ES-I3 (cell line): ENCODE data around the gene MAJIN.
"Not testable (repeated sequence)": the region's sequence is repeated elsewhere in the genome, so short reads cannot be mapped to it uniquely, and the experiment has no call there.

ENCODE experiments used
- H3K36me3 ChIP-seq: 2 replicates; pipeline ENCODE4 v1.6.1; 2013; ENCODE audit warnings: mild to moderate bottlenecking, low read length, control low read depth, moderate library complexity; ENCODE audit not compliant: insufficient read depth
- H3K4me1 ChIP-seq: 2 replicates; pipeline ENCODE4 v1.6.1; 2013; ENCODE audit warnings: mild to moderate bottlenecking, control low read depth, low read length; ENCODE audit not compliant: insufficient read depth
- H3K9ac ChIP-seq: 2 replicates; pipeline ENCODE4 v1.6.1; 2013; ENCODE audit warnings: low read depth, mild to moderate bottlenecking, low read length, moderate library complexity
- H3K9me3 ChIP-seq: 2 replicates; pipeline ENCODE4 v1.6.1; 2013; ENCODE audit warnings: mild to moderate bottlenecking, low read length, moderate library complexity; ENCODE audit not compliant: control insufficient read depth, insufficient read depth

MAJIN gene, protein sequence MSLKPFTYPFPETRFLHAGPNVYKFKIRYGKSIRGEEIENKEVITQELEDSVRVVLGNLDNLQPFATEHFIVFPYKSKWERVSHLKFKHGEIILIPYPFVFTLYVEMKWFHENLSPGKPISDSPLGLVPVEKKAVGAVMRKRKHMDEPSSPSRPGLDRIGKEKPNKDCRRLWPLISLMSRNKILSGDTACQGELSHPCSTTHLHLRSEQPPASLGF

DNA sequence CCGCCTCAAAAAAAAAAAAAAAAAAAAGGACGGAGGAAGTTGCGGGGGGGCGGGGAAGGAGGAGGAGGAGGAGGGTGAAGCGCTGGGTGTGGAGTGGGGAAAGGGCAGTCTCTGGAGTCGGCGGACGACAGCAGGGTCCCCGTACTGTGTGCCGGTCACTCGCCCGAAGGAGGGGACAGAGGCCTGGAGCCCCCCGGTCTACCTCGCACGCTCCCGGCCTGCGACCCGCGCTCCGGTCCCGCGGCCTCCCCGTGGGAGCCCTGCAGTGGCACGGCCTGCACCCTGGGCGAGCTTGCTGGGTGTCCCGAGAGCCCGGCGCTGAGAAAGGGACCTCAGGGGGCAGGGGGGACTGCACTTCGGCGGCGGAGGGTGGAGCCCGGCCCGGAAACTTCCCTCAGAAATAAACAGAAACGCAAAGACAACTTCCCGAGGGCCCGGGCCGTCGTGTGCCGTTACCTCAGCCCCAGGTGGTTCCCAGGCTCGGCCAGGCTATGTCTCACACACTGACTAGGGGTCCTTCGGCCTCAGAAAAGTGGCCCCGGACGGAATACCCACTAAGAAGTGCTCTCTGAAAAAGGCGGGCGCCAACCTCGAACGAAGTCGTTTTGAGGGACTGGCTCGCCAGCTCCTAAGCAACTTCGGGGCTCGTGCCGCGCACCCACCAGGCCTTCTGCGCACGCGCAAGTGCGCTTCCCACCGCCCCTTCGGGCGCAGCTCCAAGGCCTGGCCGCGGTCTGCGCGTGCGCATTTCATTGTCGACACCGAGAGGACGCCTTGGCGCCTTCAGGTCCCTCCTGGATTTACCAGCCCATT lies at the start of gene MAJIN:
TSS of gene MAJIN (minus strand) at position 688 of the 813 bp plus-strand sequence. CDS start 12,703 bp downstream, outside the sequence.
- Histone ChIP-seq H3K36me3 (no peaks in the 10 kb centered on the region), H3K4me1 (no peaks in the 10 kb centered on the region), H3K9ac (no peak within 1 kb of the TSS; the same call in 1 of the 2 replicates), H3K9me3 (no peaks in the 10 kb centered on the region)

DNA sequence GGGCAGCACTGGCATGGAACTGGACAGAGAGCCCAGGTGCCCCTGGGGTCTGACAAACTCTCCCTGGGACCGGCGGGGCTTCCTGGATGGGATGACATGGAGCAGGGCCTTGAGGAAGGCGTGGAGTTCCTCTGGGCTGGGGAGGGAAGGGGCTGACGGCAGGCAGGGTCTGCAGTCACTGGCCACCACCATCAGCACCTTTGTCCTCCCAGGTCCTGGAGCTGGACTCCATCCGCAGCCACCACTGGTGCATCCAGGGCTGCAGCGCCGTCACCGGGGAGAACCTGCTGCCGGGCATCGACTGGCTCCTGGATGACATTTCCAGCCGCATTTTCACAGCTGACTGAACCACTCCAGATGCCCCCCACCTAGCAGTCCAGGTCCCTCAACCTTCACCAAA lies 49.6 kb upstream of the MAJIN start:
- Histone ChIP-seq H3K9me3 (no peaks in the 10 kb centered on the region), H3K9ac (no peak overlapping the region), H3K36me3 (no peaks in the 10 kb centered on the region; the same call in 1 of the 2 replicates), H3K4me1 (no peaks in the 10 kb centered on the region)

DNA sequence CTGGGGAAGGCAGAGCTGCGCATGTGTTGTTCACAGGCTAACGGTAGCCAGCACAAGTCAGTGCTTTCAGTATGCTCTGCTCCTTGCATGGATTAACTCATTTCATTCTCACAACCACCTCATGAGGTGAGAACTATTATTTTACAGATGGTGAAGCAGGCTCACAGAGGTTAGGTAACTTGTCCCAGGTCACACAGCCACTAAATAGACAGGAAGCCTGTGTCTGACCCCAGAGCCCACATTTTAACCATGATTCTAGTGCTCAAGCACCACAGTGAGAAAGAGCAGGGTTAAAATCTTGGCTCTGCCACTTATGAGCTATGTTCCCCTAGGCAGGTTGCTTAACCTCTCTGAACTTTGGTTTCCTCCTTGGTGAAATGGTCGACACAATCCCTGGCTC lies 49.1 kb upstream of the MAJIN start:
- Histone ChIP-seq H3K36me3 (no peaks in the 10 kb centered on the region; the same call in 1 of the 2 replicates), H3K9me3 (no peaks in the 10 kb centered on the region), H3K4me1 (no peaks in the 10 kb centered on the region), H3K9ac (no peak overlapping the region)

DNA sequence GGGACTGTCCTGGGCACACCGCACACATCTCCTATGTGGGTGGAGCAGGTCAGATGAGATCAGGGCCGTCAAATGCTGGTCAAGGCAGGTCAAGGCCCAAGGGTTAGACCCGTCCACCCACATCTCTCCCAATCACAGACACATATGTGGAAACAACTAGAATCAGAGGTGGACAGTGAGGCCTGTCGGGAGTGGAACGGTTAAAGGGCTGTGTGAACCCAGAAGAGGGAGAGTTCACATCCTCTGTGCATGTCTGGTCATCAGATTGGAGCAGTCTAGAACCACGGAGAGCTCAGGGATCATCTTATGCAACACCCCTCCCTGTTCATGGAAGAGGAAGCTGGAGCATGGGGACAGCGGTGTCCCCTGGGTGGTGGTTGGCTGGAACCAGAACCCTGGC lies 47.9 kb upstream of the MAJIN start:
- H3K36me3 ChIP-seq: no peaks in the 10 kb centered on the region; the same call in 1 of the 2 replicates

GRCh38 chr11:65017937-65018336 lies 46.0 kb upstream of the MAJIN start:
- H3K9me3 ChIP-seq: no peaks in the 10 kb centered on the region
- H3K4me1 ChIP-seq: no peaks in the 10 kb centered on the region
- H3K9ac ChIP-seq: no peak overlapping the region
- no peaks in the 10 kb centered on the region; the same call in 1 of the 2 replicates for H3K36me3 ChIP-seq

More for the DNA sequence above, 47.9 kb upstream of the MAJIN start:
- Histone ChIP-seq H3K9me3 (no peaks in the 10 kb centered on the region), H3K4me1 (no peaks in the 10 kb centered on the region), H3K9ac (no peak overlapping the region)

DNA sequence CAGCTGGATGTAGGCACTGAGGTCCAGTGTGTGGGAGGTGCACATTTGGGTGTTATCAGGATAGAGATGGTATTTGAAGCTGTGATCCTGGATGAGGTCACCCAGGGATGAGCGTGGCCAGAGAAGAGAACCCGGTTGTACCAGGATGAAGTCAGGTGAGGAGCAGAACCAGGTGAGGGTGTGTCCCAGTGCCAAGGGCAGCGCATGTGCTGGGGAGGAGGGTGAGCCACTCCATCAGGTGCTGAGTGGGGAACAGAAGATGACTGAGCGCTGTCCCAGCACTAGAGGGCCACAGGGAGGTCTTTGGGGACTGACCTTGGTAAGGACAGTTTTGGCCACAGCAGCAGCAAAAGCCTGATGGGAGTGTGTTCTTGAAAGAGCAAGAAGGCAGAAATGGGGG lies 44.8 kb upstream of the MAJIN start:
- Histone ChIP-seq H3K36me3 (no peaks in the 10 kb centered on the region; the same call in 1 of the 2 replicates), H3K9ac (no peak overlapping the region)

GRCh38 chr11:65014726-65015227 lies 42.9 kb upstream of the MAJIN start:
- H3K9me3 ChIP-seq: no peaks in the 10 kb centered on the region
- H3K4me1 ChIP-seq: no peaks in the 10 kb centered on the region
- H3K9ac ChIP-seq: peak overlapping the region; percentile 46
- no peaks in the 10 kb centered on the region for H3K36me3 ChIP-seq

More for the DNA sequence above, 44.8 kb upstream of the MAJIN start:
- Histone ChIP-seq H3K4me1 (no peaks in the 10 kb centered on the region), H3K9me3 (no peaks in the 10 kb centered on the region)

GRCh38 chr11:65013888-65014725 lies 42.2 kb upstream of the MAJIN start, which contains the start of gene ARL2:
Gene ARL2, plus strand, starts transcription at chr11:65014160. Its CDS starts 48 bp downstream, at chr11:65014208.
- Histone ChIP-seq H3K4me1 (no peaks in the 10 kb centered on the region), H3K9me3 (no peaks in the 10 kb centered on the region), H3K36me3 (no peaks in the 10 kb centered on the region), H3K9ac (peak within 1 kb of the TSS; percentile 46)

DNA sequence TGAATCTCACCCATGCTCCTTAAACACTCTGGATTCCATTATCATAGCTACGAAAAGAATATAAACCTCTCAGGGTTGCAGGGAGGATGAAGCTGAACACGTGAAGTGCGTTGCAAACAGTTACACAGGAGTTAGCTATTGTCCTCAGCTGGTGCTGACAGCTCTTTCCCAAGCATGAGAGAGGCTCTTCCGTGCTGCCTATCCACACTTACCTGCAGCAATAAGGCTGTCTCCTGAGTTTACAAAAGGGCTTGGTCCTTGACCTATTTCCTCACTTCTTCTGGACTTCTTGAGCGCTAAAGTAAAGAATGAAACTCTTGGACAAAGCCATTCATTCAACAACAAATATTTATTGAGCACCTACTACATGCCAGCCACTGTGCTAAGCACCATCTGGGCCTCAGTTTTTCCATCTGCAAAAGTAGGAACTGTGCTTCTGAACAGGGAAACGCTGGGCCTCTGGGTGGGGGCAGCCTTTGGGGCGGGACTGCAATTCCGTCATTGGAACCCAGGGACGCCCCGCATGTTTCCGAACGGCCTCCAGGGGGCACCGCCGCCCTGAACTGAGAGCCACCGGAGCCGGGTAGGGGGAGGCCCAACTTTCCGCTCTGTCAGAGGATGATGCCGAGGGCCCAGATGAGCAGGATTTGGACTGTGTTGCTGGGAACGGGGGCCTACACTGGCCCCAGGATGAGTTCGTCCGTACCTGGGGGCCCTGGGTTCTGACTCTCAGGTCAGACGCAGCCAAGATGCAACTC lies 41.4 kb upstream of the MAJIN start:
- no peaks in the 10 kb centered on the region for H3K36me3 ChIP-seq
- H3K4me1 ChIP-seq: no peaks in the 10 kb centered on the region
- H3K9ac ChIP-seq: peak overlapping the region; percentile 46
- no peaks in the 10 kb centered on the region for H3K9me3 ChIP-seq

DNA sequence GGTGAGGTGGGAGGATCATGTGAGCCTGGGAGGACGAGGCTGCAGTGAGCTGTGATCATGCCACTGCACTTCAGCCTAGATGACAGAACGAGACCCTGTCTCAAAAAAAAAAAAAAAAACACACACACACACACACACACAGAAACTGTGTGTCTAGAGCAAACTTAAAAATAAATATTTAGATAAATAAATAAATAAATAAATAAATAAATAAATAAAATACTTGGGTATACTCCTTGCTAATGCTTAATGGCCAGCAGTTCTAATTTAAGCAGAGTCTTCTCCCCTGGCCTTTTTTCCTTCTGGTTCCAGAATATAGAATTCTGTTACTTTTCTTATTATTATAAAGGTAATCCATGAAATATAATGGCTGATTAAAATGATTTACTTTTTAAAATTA lies 37.0 kb upstream of the MAJIN start:
- H3K36me3 ChIP-seq: no peaks in the 10 kb centered on the region
- no peaks in the 10 kb centered on the region; the same call in 1 of the 2 replicates for H3K4me1 ChIP-seq
- no peak overlapping the region for H3K9ac ChIP-seq
- H3K9me3 ChIP-seq: no peaks in the 10 kb centered on the region

GRCh38 chr11:65008016-65008415 lies 36.1 kb upstream of the MAJIN start:
- H3K4me1 ChIP-seq: no peaks in the 10 kb centered on the region; the same call in 1 of the 2 replicates
- no peaks in the 10 kb centered on the region for H3K36me3 ChIP-seq
- H3K9ac ChIP-seq: no peak overlapping the region
- H3K9me3 ChIP-seq: no peaks in the 10 kb centered on the region

DNA sequence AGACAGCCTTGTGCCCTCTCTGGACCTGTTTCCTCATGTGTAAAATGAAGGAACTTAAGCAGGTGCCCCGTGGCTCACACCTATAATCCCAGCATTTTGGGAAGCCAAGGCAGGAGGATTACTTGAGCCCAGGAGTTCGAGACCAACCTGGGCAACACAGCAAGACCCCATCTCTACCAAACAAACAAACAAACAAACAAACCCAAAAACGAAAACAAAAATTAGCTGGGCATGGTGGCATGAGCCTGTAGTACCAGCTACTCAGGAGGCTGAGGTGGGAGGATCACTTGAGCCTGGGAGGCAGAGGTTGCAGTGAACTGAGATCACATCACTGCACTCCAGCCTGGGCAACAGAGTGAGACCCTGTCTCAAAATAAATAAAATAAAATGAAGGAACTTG lies 32.1 kb upstream of the MAJIN start:
- H3K36me3 ChIP-seq, H3K9ac ChIP-seq, H3K9me3 ChIP-seq, H3K4me1 ChIP-seq: not testable (repeated sequence)

DNA sequence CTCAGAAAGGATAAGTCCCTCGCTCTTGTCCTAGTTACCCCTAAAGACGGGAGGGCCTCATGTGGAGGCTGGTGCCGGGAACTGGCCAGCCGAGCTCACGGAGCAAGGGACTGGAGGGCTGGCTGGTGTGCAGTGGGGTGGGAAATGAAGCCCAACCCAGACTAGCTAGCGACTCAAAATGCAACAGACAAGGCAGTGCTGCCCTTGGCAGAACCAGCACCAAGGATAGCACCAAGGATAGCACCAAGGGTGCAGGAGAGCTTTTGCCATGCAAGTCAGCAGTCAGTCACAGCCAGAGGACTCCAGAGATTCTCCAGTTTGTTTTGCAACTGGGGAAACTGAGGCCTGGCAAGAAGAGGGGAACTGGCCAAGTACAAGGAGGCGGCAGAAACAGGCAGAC lies 31.4 kb upstream of the MAJIN start:
- Histone ChIP-seq H3K4me1 (no peaks in the 10 kb centered on the region; the same call in 1 of the 2 replicates), H3K9me3 (no peaks in the 10 kb centered on the region), H3K36me3 (no peaks in the 10 kb centered on the region), H3K9ac (no peak overlapping the region)
